ENCODE measurements around the gene ATP13A2.

The ATP13A2 gene

DNA sequence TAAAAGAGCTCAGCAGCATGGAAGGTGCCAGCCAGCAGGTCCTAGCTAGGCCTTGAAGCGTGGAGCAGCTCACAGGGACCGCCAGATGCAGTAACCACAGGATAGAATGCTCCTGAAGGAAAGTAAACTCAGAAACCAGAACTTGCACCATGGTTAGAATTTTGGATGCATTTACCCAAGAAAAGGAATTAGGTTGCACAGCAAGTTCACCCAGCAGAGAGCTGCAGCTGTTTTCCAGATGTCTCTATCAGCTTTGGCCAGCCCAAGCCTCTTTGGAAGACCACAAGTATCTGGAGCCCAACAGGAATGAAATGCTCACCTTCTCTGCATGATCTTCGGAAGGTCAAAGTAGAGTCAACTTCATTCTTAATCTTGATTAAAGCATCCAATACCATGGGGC, 21.0 kb upstream of the ATP13A2 start:
- no peak for DNase-seq (ENCODE audit: low read depth in 3 of 3)

DNA sequence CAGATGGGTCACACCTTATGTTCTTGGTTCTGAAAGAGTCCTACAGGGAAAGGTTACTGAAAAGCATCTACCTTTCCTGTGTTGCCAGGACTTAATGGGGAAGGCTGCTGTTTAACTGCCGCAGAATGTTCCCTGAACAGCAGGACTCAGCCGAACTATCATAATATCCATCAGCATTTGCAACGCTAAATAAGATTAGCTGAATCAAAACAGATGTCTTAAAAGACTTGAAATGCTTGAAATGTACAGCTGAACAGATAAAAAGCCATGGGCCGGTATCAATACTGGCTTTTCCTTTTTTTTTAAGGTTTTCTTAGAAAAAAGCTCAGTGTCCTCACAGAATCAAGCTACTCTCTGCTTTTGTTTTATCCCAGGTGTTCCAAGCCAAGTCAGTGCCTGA, 19.7 kb upstream of the ATP13A2 start:
- no peak for DNase-seq (ENCODE audit: low read depth in 3 of 3)

DNA sequence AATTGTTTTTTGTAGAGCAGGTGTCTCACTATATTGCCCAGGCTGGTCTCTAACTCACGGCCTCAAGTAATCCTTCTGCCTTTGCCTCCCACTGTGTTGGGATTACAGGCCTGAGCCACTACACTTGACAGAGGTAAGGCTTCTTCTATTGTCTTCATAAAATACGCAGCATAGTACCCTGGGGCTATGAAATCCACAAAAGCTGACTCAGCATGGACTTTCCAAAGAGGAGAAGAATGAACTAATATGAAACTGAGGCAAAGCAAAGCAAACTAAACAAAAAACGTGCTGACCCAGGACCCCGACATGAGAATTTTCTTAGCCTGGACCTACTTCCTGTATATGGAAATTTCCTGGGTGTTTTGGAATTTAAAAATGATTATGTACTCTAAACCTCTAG, 18.5 kb upstream of the ATP13A2 start:
- no peak for DNase-seq (ENCODE audit: low read depth in 3 of 3)

DNA sequence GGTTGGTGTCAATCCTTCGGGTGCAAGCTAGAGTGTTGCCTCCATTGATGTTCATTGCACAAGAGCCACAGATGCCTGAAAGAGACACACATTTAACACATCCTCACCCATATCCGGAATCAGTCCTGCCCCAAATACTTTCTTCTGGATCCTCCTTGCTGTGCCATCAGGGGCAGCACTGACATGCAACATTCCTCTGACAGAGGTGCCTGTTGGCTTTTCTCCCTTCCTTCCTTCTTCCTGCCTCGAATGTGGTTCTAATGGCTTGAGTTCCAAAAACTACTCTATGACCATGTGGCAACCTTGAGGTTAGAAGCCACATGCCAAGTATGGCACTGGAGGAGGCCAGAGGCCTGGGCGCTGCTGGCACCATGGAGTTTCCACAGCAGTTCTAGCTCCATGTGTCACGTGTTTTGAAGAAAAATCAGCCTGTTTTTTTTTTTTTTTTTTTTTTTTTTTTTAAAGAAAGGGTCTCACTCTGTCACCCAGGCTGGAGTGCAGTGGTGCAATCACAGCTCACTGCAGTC, 17.0 kb upstream of the ATP13A2 start:
- no peak for DNase-seq (ENCODE audit: low read depth in 3 of 3)

DNA sequence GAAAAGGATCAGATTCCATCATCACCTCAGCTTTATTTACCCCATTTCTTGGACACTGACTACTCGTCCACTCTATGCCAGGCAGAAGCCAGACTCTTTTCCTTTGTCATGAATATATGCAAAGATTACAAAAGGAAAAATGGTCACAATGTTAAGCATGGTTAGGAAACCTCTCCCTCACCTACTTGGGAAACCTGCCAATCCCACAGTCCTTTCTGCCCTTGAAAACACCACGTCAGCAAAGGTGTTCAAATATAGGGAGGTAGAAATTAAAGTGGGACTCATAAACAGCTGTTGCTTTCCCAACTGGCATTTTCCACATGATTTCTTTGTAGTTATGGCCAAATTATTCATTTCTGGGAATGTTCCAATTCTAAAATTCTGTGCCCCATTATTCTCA, 16.2 kb upstream of the ATP13A2 start:
- no peak for DNase-seq (ENCODE audit: low read depth in 3 of 3)

DNA sequence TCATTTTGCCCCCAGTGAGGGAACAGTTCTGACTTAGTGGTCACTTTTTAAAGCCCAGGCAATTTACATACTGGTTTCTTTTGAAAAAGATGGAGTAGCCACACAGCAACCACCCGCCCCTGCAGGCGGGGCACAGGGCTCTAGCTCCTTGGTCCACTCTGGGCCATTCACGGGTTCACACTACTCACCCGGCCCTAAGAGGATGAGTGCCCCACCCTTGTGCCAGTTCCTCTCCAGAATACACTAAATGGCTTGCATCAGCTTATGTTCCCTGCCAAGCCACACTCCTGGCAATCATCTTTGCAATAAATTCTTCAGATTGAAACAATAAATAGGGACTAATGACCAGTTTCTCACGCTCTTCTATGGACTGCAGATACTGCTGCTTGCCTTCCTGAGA, 15.7 kb upstream of the ATP13A2 start:
- no peak for DNase-seq (ENCODE audit: low read depth in 3 of 3)

DNA sequence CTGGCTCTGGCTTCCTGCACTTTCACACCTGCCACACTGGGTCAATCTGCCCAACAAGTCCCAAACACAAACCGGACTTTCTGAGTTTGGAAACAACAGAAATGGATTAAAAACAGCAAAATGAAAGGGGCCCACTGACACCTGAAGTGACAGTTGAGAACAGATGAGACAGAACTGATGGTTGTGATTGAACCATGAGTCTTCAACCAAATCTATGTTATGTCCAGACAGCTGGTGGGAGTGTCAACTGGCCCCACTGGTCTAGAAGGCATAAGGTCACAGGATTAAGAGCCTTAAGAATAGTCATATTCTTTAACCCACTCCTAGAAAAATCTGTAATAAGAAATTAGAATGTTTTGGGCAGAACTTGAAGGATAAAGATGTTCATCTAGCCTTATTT, 13.0 kb upstream of the ATP13A2 start:
- DNase-seq (ENCODE audit: low read depth in 3 of 3) = no peak

DNA sequence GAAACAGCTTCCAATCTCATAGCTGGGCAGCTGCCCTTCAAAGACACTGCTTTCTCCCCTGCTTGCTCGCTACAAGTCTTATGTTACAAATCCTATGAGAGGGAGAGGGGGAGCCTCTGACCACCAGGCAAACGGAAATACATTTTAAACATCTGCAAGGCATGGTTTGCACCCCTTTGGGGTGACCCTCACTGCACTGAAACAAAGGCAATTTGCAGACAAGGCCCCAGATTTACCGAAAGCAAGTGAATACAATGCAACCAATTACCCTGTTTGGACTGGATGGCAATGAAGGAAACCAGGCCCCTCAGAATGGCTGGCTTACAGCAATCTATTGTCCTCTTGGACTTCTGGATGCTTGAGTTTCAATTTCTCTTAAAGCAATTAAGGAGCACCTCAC, 11.8 kb upstream of the ATP13A2 start:
- no peak for DNase-seq (ENCODE audit: low read depth in 3 of 3)

DNA sequence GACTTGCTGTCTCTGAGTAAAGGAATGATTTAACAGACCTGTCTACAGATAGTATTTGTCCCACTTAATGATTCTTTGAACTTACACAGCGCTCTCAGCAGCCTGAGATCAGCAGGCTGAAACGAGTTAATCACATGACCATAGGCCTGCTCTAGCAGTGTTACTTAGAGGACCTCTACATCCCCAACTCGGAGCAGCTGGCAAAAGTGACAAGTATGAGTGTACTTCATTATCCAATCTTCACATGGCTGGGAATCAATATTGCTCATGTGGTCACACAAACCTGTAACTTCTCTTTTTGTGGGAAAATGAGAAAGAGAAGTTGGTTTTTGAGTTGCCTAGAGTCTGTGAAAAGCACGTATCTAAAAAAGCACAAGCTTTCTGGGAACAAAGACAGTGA, 11.4 kb upstream of the ATP13A2 start:
- no peak for DNase-seq (ENCODE audit: low read depth in 3 of 3)

DNA sequence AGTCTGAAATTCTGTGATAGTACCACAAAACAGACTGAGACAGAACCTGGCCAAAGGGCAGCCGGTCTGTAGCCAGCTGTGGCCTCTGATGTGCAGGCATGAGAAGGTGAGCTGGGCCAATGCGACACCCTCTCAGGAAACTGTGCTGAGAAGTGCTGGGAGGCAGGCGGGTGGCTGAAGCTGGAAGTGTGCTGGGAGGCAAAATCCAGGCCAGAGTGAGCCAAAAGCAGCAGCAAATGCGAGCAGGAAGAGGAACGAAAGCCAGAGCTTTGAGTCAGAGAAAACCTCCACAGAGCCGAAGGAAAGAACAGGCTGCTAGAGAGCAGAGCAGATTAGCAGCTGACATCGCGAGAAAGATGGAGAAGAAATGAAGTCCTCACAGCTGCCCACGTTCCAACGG, 10.2 kb upstream of the ATP13A2 start:
- no peak for DNase-seq (ENCODE audit: low read depth in 3 of 3)

DNA sequence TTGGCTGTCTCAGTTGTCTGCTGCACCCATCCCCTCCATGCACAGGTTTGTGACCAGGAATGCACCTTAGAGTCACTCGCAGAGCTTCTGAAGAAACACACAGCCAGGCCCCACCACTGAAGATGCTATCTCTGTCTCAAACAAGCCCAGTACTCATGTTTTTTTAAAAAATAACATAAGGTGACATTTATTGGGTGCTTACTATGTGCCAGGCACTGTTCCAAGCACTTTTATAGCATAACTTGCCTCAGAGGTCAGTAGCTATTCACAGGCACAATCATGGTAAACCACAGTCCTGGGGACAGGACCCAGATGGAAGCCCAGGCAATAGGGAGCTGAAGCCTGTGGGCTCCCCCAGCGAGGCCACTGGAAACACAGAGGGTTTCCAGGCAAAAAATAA, 8.8 kb upstream of the ATP13A2 start:
- no peak for DNase-seq (ENCODE audit: low read depth in 3 of 3)

DNA sequence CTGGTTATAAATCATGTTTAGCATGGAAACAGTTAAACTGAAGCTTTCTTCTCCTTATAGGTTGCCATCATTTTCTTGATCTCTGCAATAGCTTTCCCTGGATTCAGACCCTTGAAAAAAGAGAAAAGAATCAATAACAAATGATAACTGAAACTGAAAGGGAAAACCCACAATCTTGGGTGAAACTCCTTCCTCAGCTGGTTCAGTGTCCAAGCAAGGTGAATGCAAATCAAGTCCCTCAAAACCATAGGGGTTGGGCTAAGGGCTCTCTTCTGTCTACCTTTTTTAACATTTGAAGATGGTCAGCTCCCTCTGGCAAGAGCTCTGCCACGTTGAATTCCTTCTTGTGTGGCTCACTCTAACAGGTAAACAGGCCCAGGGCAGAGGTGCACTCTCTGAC, 7.1 kb upstream of the ATP13A2 start:
- DNase-seq (ENCODE audit: low read depth in 3 of 3) = no peak

DNA sequence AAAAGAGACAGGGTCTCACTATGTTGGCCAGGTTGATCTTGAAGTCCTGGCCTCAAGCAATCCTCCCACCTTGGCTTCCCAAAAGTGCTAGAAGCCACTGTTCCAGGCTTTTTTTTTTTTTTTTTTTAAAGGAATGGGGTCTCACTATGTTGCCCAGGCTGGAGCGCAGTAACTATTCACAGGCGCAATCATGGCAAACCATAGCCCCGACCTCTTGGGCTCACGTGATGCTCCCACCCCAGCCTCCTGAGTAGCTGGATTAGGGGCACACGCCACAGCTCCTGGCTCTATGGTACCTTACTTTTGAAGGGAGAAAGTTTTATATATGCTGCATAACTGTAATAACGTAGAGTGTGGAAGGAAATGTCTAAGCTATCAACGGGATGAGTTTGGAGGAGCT, 5.7 kb upstream of the ATP13A2 start:
- no peak for DNase-seq (ENCODE audit: low read depth in 3 of 3)

DNA sequence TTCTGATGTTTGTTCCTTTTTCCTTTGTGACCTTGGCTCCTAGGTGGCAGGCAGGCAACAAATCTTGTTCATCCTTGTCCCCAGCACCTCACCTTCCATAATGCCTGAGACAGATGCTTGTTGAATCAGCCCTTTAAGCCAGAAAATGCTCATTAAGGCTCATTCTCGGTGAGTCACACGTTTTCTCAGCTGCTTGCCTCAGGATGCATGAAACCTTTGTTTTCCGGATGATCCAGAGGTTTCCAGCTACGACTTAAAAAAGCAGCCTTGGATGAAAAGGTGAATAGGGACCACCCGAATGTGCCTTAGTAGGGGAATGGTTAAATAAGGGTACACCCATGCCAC, 4.6 kb upstream of the ATP13A2 start:
- DNase-seq (ENCODE audit: low read depth in 3 of 3) = no peak

DNA sequence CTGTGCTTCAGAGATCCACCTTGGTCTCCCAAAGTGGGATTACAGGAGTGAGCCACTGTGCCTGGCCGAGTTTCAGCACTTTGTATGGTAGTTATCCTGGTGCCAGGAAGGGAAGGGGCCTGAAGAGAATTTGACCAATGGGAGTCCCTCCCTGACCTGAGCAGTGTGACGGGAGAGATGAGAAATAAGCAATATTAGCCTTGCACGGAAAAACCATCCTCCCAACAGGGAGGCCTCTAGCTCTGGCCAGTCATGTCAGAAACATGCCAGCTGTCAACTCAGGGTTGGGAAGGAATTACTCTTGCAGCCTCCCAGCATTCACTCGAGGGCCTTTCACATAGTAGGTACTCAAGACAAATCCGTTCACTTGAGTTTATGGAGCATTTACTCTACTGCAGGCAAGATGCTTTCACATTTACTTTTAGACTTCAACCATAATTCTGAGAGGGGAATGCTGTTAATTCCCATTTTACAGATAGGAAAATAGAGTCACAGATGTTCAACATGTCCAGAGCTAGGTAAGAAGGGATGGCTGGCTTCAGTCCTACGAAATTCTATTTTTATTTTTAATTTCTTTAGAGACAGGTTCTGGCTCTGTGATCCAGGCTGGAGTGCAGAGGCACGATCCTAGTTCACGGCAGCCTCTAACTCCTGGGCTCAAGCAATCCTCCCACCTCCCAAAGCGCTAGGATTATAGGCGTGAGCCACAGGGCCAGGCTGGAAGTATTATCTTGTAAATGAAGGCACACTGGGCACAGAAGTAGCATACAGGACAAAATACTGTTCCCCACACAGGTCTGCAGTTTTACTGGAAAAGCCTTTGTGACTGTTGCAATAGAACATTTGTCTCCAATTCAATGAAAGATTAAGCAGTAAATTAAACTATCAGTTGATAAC, 3.2 kb upstream of the ATP13A2 start:
- no peak for DNase-seq (ENCODE audit: low read depth in 3 of 3)

DNA sequence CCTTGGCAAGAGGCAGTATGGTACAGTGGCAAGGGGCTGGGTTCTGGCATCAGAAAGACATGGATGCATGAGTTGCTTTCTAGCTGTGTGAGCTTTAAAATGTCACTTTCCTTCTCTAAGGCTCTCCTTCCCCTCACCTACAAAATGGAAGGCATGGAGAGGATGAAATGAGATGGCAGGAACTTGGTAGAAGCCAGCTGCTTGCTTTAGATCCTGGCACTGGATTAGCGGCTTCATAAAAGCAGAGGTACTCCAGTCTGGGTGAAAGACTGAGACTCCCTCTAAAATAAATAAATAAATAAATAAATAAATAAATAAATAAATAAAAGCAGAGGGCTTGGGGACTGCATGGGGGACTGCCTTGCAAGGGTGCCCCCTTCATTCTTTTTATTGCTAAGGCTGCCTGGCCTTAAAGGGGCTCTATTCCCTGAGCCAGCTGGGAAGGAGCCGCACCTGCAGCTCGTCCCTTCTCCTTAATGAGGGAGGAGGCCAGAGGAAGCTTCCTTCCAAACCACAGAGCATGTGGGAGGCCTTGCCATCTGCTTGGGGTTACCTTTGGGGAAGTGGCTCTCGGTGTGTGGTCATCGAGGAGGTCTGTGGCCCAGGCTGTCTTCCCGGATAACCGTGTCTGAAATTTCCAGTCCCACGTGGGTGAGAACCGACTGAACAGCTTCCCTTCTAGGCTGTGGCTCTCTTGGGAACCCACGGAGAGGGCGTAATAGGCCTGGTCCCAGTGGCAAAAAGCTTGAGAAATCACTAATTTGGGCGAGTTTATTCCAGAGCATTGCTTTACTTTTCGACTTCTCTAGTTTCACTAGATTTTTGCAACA, 2.0 kb upstream of the ATP13A2 start:
- no peak for DNase-seq (ENCODE audit: low read depth in 3 of 3)

DNA sequence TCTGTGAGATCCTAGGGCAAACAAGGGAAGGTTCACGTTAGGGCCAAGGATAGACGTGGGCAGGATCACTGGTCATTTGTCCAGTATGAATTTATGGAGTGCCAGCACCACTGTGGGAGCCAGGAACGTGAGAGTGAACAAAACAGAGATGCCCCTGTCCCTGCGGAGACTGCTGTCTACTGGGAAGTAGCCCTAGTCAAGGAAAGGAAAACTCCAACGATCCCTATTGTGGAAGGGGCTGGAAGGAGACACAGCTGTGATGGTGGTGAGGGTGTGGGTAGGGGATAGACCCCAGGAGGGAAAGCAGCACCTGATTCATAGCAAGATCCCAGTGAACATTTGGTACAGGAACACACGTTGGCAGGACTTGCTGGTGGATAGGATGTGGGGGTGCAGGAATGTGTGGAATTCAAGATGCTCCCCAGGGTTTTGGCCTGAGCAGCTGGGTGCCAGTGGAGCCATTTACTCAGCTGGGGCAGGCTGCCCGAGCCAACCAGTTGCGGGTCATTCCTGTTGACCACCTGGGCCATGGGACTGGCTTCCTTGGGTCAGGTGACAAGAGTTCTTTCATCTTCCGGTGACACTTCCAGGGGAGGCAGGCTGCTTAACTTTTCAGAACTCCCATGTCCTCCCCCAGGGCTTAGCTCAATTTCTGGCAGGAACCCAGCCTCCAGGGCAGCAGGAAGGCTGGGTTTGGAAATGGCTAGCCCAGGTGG, 1.2 kb upstream of the ATP13A2 start:
- DNase-seq (ENCODE audit: low read depth in 3 of 3) = no peak

DNA sequence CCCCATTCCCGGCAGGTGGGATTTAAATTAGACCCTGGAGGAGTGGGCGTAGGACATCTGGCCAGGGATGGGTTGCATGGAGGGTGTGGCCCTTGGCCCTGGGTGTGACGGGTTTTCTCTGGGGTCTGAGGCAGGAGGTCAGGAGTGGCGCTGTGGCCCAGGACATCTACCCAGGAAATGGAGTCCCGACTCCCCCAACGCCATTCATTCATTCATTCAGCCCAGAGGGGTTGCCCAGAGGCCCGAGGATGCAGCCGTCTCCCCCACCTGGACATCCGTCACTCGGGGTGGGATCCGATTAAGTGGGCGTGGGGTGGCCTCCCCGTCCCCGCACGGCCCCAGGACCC, 663 bp downstream of the ATP13A2 start:
- DNase-seq (ENCODE audit: low read depth in 3 of 3) = no peak

DNA sequence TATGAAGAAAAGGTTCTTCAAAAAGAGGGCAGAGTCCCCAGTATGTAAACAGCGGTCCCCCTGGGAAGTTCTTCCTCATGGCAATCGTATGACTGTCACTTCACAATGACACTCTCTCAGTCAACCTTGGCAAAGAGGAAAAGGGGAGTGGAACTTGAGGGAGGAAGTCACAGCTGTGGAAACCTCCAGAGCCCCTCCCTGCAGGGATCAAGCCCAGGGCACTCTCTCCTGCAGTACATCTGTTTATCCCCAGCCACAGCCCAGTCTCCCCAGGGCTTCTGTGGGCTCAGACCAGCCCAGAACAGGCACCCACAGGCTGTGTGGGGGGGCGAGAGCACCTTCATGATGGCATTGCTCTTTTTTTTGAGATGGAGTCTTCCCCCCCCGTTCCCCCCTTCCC, 2.0 kb downstream of the ATP13A2 start:
- DNase-seq (ENCODE audit: low read depth in 3 of 3) = no peak

DNA sequence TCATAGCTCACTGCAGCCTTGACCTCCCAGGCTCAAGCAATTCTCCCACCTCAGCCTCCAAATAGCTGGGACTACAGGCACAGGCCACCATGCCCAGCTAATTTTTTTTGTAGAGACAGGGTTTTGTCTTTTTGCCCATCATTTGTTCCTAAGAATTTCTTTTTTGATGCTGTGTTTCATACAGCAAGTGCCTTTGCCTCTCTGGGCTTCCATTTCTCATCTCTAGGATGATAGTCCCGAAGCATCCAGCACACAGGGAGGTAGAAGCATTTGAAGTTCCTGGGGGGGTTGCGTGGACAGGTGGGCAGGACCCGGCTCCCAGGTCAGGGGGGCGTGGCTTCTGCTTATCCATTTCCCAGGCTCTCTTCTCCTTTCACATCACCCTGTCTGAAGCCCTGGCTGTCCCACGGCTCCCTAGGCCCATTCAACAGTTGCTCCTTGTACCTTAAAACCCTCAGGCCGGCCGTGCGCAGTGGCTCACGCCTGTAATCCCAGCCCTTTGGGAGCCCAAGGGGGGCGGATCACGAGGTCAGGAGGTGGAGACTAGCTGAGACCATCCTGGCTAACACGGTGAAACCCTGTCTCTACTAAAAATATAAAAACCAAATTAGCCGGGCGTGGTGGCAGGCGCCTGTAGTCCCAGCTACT, 3.4 kb downstream of the ATP13A2 start:
- DNase-seq (ENCODE audit: low read depth in 3 of 3) = no peak

DNA sequence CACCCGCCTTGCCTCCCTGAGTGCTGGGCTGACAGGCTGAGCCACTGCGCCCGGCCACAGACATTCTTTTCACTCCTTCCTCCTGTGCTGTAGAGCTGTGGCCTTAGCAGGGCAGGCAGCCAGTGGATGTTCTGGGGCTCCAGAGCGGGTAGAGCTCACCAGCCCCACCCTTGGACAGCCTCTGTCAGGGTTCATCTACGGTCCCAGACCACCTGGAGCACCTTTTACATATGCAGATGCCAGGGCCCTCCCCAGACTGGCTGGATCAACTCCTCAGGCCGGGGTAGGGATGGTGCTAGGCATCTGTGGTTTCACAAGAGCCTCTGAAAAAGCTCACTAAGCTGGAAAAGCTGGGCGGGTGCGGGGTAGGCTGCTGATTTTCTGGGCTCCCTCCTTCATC, 4.6 kb downstream of the ATP13A2 start:
- no peak for DNase-seq (ENCODE audit: low read depth in 3 of 3)

DNA sequence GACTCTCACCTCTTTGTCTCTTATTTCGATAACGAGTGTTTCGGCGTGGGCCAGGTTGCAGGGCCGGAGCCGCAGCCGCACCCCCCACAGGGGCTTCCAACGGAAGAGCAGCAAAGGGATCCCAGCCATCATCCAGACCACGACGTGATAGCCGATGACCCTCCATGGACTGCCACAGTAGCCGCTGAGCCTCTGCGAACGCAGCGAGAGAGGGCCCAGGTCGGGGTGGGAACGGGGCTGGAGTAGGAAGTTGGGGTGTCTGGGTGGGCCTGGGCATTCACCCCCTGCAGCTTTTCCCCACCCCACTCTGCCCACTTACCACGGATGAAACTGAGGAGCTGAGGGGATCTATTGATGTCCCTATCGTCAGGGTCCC, 6.4 kb downstream of the ATP13A2 start:
- DNase-seq (ENCODE audit: low read depth in 3 of 3) = no peak

Data from stimulated activated CD4-positive, alpha-beta T cell treated with anti-CD3 and anti-CD28 coated beads, TNF-alpha, amount 100 ng/mL, for 4 hours (primary cell).